HG02981 (cell line): ENCODE results near the gene CC2D1A.
A peak's percentile ranks its signal among the peaks of the same experiment; 100 is the strongest.

Experiments used
- ATAC-seq: cut with Tn5 transposase; IDR thresholded peaks from one replicate; pipeline ENCODE4 v1.9.1; 2021; ENCODE audit warnings: mild to moderate bottlenecking, moderate library complexity; ENCODE audit not compliant: unreplicated experiment

Gene CC2D1A

GRCh38 chr19:13876834-13877233 is 29.2 kb upstream of the CC2D1A start, which contains the start of gene NANOS3:
Gene NANOS3, plus strand, starts transcription at chr19:13877134. Its CDS starts 115 bp downstream, at chr19:13877249.
- ATAC-seq = no peak

- ATAC-seq = no peak
Measured at GRCh38 chr19:13877303-13877702, 28.7 kb upstream of the CC2D1A start.

- ATAC-seq = peak; percentile 78
Measured at GRCh38 chr19:13880059-13881043, 25.6 kb upstream of the CC2D1A start.

- no peak for ATAC-seq
Measured at GRCh38 chr19:13881251-13881691, 24.7 kb upstream of the CC2D1A start.

GRCh38 chr19:13881692-13882418 is 24.1 kb upstream of the CC2D1A start:
- ATAC-seq = no peak

GRCh38 chr19:13882419-13882795 is 23.6 kb upstream of the CC2D1A start:
- no peak for ATAC-seq

GRCh38 chr19:13882836-13883235 is 23.2 kb upstream of the CC2D1A start:
- no peak for ATAC-seq

- ATAC-seq = no peak
Measured at GRCh38 chr19:13883516-13884064, 22.4 kb upstream of the CC2D1A start.

- no peak for ATAC-seq
Measured at GRCh38 chr19:13884726-13885591, 21.0 kb upstream of the CC2D1A start.

- no peak for ATAC-seq
Measured at GRCh38 chr19:13885826-13886365, 20.1 kb upstream of the CC2D1A start.

- no peak for ATAC-seq
Measured at GRCh38 chr19:13887018-13887436, 19.0 kb upstream of the CC2D1A start.

- no peak for ATAC-seq
Measured at GRCh38 chr19:13887517-13887916, 18.5 kb upstream of the CC2D1A start.

- ATAC-seq = no peak
Measured at GRCh38 chr19:13888281-13888680, 17.7 kb upstream of the CC2D1A start.

GRCh38 chr19:13890136-13890535 is 15.9 kb upstream of the CC2D1A start:
- no peak for ATAC-seq

- no peak for ATAC-seq
Measured at GRCh38 chr19:13892870-13893269, 13.1 kb upstream of the CC2D1A start.

- no peak for ATAC-seq
Measured at GRCh38 chr19:13894552-13894951, 11.4 kb upstream of the CC2D1A start.

GRCh38 chr19:13896227-13896626 is 9.8 kb upstream of the CC2D1A start:
- ATAC-seq = no peak

GRCh38 chr19:13899393-13899792 is 6.6 kb upstream of the CC2D1A start:
- ATAC-seq = no peak

- no peak for ATAC-seq
Measured at GRCh38 chr19:13899912-13900584, 6.0 kb upstream of the CC2D1A start.
